Measurements from ENCODE around the gene SUCLA2.

Gene SUCLA2

GRCh38 chr13:48001114-48001881 is at the start of gene SUCLA2:
Gene SUCLA2 (minus strand): TSS chr13:48001273. CDS start chr13:48001269, 4 bp downstream.
- peak within 1 kb of the TSS; percentile 93 for H3K27ac Mint-ChIP-seq
- peaks cover 25% of the 10 kb centered on the region for H3K36me3 Mint-ChIP-seq
- ATAC-seq (peak; percentile 99), DNase-seq (ENCODE audit: low spot score in 2 of 2) (peak; percentile 85 to 93)
- peaks cover 27% of the 10 kb centered on the region for H3K4me1 Mint-ChIP-seq
- H3K9me3 Mint-ChIP-seq = no peaks in the 10 kb centered on the region
- peak within 1 kb of the TSS; percentile 91 for H3K4me3 Mint-ChIP-seq

- H3K4me3 Mint-ChIP-seq = no peak overlapping the region
Measured at GRCh38 chr13:48050550-48050949, 49.5 kb upstream of the SUCLA2 start.

GRCh38 chr13:48043789-48044503 is 42.9 kb upstream of the SUCLA2 start:
- DNase-seq (ENCODE audit: low spot score in 2 of 2) (no peak), ATAC-seq (peak; percentile 65)
- H3K27ac Mint-ChIP-seq = peak overlapping the region; percentile 64
- H3K4me1 Mint-ChIP-seq = peaks cover 5% of the 10 kb centered on the region
- H3K36me3 Mint-ChIP-seq = peaks cover 48% of the 10 kb centered on the region
- no peaks in the 10 kb centered on the region for H3K9me3 Mint-ChIP-seq
- H3K4me3 Mint-ChIP-seq = no peak overlapping the region

More at GRCh38 chr13:48050550-48050949, 49.5 kb upstream of the SUCLA2 start:
- DNase-seq (ENCODE audit: low spot score in 2 of 2) = no peak
- Mint-ChIP-seq H3K9me3 (no peaks in the 10 kb centered on the region), H3K27ac (peak overlapping the region; percentile 1), H3K4me1 (peaks cover 3% of the 10 kb centered on the region), H3K36me3 (peaks cover 75% of the 10 kb centered on the region)
- ATAC-seq = no peak

- no peak overlapping the region for H3K4me3 Mint-ChIP-seq
- DNase-seq (ENCODE audit: low spot score in 2 of 2) (no peak), ATAC-seq (no peak)
- peak overlapping the region; percentile 64 for H3K27ac Mint-ChIP-seq
- H3K36me3 Mint-ChIP-seq = peaks cover 49% of the 10 kb centered on the region
- H3K4me1 Mint-ChIP-seq = peaks cover 10% of the 10 kb centered on the region
- no peaks in the 10 kb centered on the region for H3K9me3 Mint-ChIP-seq
Measured at GRCh38 chr13:48042894-48043293, 41.8 kb upstream of the SUCLA2 start.

- Mint-ChIP-seq H3K27ac (peak overlapping the region; percentile 64), H3K9me3 (no peaks in the 10 kb centered on the region)
Measured at GRCh38 chr13:48040896-48041295, 39.8 kb upstream of the SUCLA2 start.

GRCh38 chr13:48040049-48040448 is 39.0 kb upstream of the SUCLA2 start:
- peak overlapping the region; percentile 97 for H3K27ac Mint-ChIP-seq
- DNase-seq (ENCODE audit: low spot score in 2 of 2) (no peak), ATAC-seq (no peak)
- no peaks in the 10 kb centered on the region for H3K9me3 Mint-ChIP-seq
- peaks cover 17% of the 10 kb centered on the region for H3K4me1 Mint-ChIP-seq
- H3K36me3 Mint-ChIP-seq = peaks cover 33% of the 10 kb centered on the region
- H3K4me3 Mint-ChIP-seq = peak overlapping the region; percentile 89

More at GRCh38 chr13:48040896-48041295, 39.8 kb upstream of the SUCLA2 start:
- no peak overlapping the region for H3K4me3 Mint-ChIP-seq
- H3K4me1 Mint-ChIP-seq = peaks cover 17% of the 10 kb centered on the region
- DNase-seq (ENCODE audit: low spot score in 2 of 2) (no peak), ATAC-seq (no peak)
- H3K36me3 Mint-ChIP-seq = peaks cover 37% of the 10 kb centered on the region

GRCh38 chr13:48038761-48039160 is 37.7 kb upstream of the SUCLA2 start:
- DNase-seq (ENCODE audit: low spot score in 2 of 2) (no peak), ATAC-seq (no peak)
- H3K9me3 Mint-ChIP-seq = no peaks in the 10 kb centered on the region
- H3K27ac Mint-ChIP-seq = peak overlapping the region; percentile 97
- peak overlapping the region; percentile 89 for H3K4me3 Mint-ChIP-seq
- H3K4me1 Mint-ChIP-seq = peaks cover 17% of the 10 kb centered on the region
- H3K36me3 Mint-ChIP-seq = peaks cover 33% of the 10 kb centered on the region

- peak within 1 kb of the TSS; percentile 89 for H3K4me3 Mint-ChIP-seq
- DNase-seq (ENCODE audit: low spot score in 2 of 2) (peak; percentile 88 to 97), ATAC-seq (peak; percentile 96)
- no peaks in the 10 kb centered on the region for H3K9me3 Mint-ChIP-seq
- H3K4me1 Mint-ChIP-seq = peaks cover 17% of the 10 kb centered on the region
- peak within 1 kb of the TSS; percentile 97 for H3K27ac Mint-ChIP-seq
- H3K36me3 Mint-ChIP-seq = peaks cover 33% of the 10 kb centered on the region
Measured at GRCh38 chr13:48037346-48038173, 36.5 kb upstream of the SUCLA2 start, which contains the start of gene NUDT15. Gene NUDT15 (plus strand): TSS chr13:48037726. CDS start chr13:48037747, 21 bp downstream.

- peaks cover 3% of the 10 kb centered on the region for H3K9me3 Mint-ChIP-seq
- no peak overlapping the region for H3K4me3 Mint-ChIP-seq
- no peaks in the 10 kb centered on the region for H3K36me3 Mint-ChIP-seq
- ATAC-seq (peak; percentile 58), DNase-seq (ENCODE audit: low spot score in 2 of 2) (no peak)
- no peaks in the 10 kb centered on the region for H3K4me1 Mint-ChIP-seq
- H3K27ac Mint-ChIP-seq = no peak overlapping the region
Measured at GRCh38 chr13:48029859-48030258, 28.8 kb upstream of the SUCLA2 start.

- Mint-ChIP-seq H3K9me3 (peaks cover 3% of the 10 kb centered on the region), H3K4me3 (no peak overlapping the region), H3K36me3 (no peaks in the 10 kb centered on the region), H3K4me1 (no peaks in the 10 kb centered on the region), H3K27ac (no peak overlapping the region)
- ATAC-seq = no peak
- no peak for DNase-seq (ENCODE audit: low spot score in 2 of 2)
Measured at GRCh38 chr13:48028066-48028465, 27.0 kb upstream of the SUCLA2 start.

GRCh38 chr13:48019796-48020195 is 18.7 kb upstream of the SUCLA2 start:
- Mint-ChIP-seq H3K9me3 (no peaks in the 10 kb centered on the region), H3K4me1 (peaks cover 6% of the 10 kb centered on the region), H3K27ac (no peak overlapping the region), H3K4me3 (no peak overlapping the region), H3K36me3 (no peaks in the 10 kb centered on the region)
- DNase-seq (ENCODE audit: low spot score in 2 of 2) = no peak
- no peak for ATAC-seq

GRCh38 chr13:48018637-48019036 is 17.6 kb upstream of the SUCLA2 start:
- Mint-ChIP-seq H3K36me3 (no peaks in the 10 kb centered on the region), H3K9me3 (no peaks in the 10 kb centered on the region), H3K27ac (no peak overlapping the region), H3K4me1 (peaks cover 6% of the 10 kb centered on the region), H3K4me3 (no peak overlapping the region)
- no peak for DNase-seq (ENCODE audit: low spot score in 2 of 2)
- ATAC-seq = no peak

- ATAC-seq (no peak), DNase-seq (ENCODE audit: low spot score in 2 of 2) (no peak)
- Mint-ChIP-seq H3K4me1 (no peaks in the 10 kb centered on the region), H3K4me3 (no peak overlapping the region), H3K27ac (no peak overlapping the region), H3K9me3 (no peaks in the 10 kb centered on the region), H3K36me3 (no peaks in the 10 kb centered on the region)
Measured at GRCh38 chr13:48014359-48014758, 13.3 kb upstream of the SUCLA2 start.

GRCh38 chr13:48012668-48013067 is 11.6 kb upstream of the SUCLA2 start:
- H3K27ac Mint-ChIP-seq = no peak overlapping the region
- no peaks in the 10 kb centered on the region for H3K4me1 Mint-ChIP-seq
- H3K36me3 Mint-ChIP-seq = no peaks in the 10 kb centered on the region
- no peak overlapping the region for H3K4me3 Mint-ChIP-seq
- no peak for ATAC-seq
- no peaks in the 10 kb centered on the region for H3K9me3 Mint-ChIP-seq
- no peak for DNase-seq (ENCODE audit: low spot score in 2 of 2)

GRCh38 chr13:48010698-48011097 is 9.6 kb upstream of the SUCLA2 start:
- DNase-seq (ENCODE audit: low spot score in 2 of 2) (no peak), ATAC-seq (no peak)
- Mint-ChIP-seq H3K36me3 (no peaks in the 10 kb centered on the region), H3K9me3 (no peaks in the 10 kb centered on the region), H3K27ac (no peak overlapping the region), H3K4me3 (no peak overlapping the region), H3K4me1 (no peaks in the 10 kb centered on the region)

All from stimulated activated effector memory CD8-positive, alpha-beta T cell treated with anti-CD3 and anti-CD28 coated beads, Interleukin-12 subunit alpha, Interleukin-12 subunit beta, amount 100 ng/mL, for 72 hours (primary cell).